ENCODE data around the gene LAMB4.

- TF ChIP-seq CTCF (IDR thresholded peaks at IDR 0.05) (no peak), EZH2 (IDR thresholded peaks at IDR 0.05; ENCODE audit: borderline replicate concordance, insufficient read depth, low read depth, low read length, poor library complexity, severe bottlenecking) (no peak)
Observed at GRCh38 chr7:108010377-108010776, 119.8 kb downstream of the LAMB4 start.
